HK-2 (cell line): ENCODE measurements around the gene LATS1.
"Not testable (repeated sequence)": the region's sequence is repeated elsewhere in the genome, so short reads cannot be mapped to it uniquely, and the experiment has no call there.

ENCODE experiments used
- DNase-seq: peaks from one replicate; pipeline ENCODE4 v3.0.0-alpha.2; 2018; ENCODE audit not compliant: unreplicated experiment

The LATS1 gene

GRCh38 chr6:149717588-149718458 lies at the start of gene LATS1:
LATS1 (minus strand) TSS chr6:149718101; CDS start chr6:149702126, 15,975 bp downstream.
- peak; percentile 90 for DNase-seq

GRCh38 chr6:149766156-149766769 lies 48.4 kb upstream of the LATS1 start:
- no peak for DNase-seq

GRCh38 chr6:149763866-149764265 lies 46.0 kb upstream of the LATS1 start:
- no peak for DNase-seq

GRCh38 chr6:149761438-149761837 lies 43.5 kb upstream of the LATS1 start:
- DNase-seq, result no peak

- DNase-seq, result no peak
These were observed 38.3 kb upstream of the LATS1 start for GRCh38 chr6:149756261-149756636.

- no peak for DNase-seq
These were observed 37.7 kb upstream of the LATS1 start for GRCh38 chr6:149755300-149756260.

- no peak for DNase-seq
These were observed 36.6 kb upstream of the LATS1 start for GRCh38 chr6:149754548-149754947.

GRCh38 chr6:149753374-149753637 lies 35.4 kb upstream of the LATS1 start:
- not testable (repeated sequence) for DNase-seq

GRCh38 chr6:149752600-149753373 lies 34.9 kb upstream of the LATS1 start:
- no peak for DNase-seq

- DNase-seq, result not testable (repeated sequence)
These were observed 34.0 kb upstream of the LATS1 start for GRCh38 chr6:149751920-149752319.

- DNase-seq, result no peak
These were observed 33.3 kb upstream of the LATS1 start for GRCh38 chr6:149751239-149751638.

- peak; percentile 76 for DNase-seq
These were observed 32.3 kb upstream of the LATS1 start for GRCh38 chr6:149750136-149750609.

- peak; percentile 90 for DNase-seq
These were observed 31.8 kb upstream of the LATS1 start, which contains the start of gene PCMT1 for GRCh38 chr6:149749594-149750135. PCMT1 (plus strand) TSS chr6:149749741; CDS start chr6:149749902, 161 bp downstream.

GRCh38 chr6:149749082-149749593 lies 31.2 kb upstream of the LATS1 start:
- DNase-seq, result not testable (repeated sequence)

- DNase-seq, result peak; percentile 94
These were observed 28.4 kb upstream of the LATS1 start, which contains the start of gene NUP43 for GRCh38 chr6:149746147-149746946. NUP43 (minus strand) TSS chr6:149746529; CDS start chr6:149746495, 34 bp downstream.

- DNase-seq, result not testable (repeated sequence)
These were observed 27.4 kb upstream of the LATS1 start for GRCh38 chr6:149745252-149745651.

- DNase-seq, result no peak
These were observed 17.0 kb upstream of the LATS1 start for GRCh38 chr6:149734915-149735314.

GRCh38 chr6:149733089-149733720 lies 15.3 kb upstream of the LATS1 start:
- DNase-seq, result no peak

GRCh38 chr6:149729824-149730223 lies 11.9 kb upstream of the LATS1 start:
- DNase-seq, result no peak
